ELF-1 (cell line): ENCODE data around the gene ADA.

Experiments
- DNase-seq: peaks from one replicate; pipeline ENCODE4 v3.0.0-alpha.2; 2016; ENCODE audit warnings: low read depth, low spot score

ADA gene

GRCh38 chr20:44624152-44624551, 27.3 kb downstream of the ADA start:
- DNase-seq: no peak

GRCh38 chr20:44622501-44623270, 28.8 kb downstream of the ADA start:
- no peak for DNase-seq

DNA sequence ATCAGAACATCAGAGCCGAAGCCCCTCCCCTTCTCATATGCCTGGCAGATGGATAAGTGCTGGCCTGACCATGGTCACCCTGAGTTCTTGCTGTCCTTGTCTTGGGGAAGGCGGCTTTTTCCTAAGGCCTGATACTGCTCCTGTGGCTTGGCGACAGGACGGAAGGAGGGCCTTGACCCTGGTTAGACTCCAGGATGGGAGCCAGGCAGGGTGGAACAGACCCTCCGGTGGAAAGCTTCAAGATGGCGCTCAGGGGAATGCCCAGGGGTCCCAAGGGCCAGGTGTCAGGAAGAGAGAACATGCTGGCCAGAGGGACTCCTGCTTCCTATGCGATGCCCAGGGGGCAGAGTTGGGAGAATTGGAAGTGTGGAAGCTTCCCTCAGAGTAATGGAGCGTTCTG, 29.6 kb downstream of the ADA start:
- DNase-seq: no peak

- no peak for DNase-seq
Measured at GRCh38 chr20:44621325-44621724, 30.2 kb downstream of the ADA start.

DNA sequence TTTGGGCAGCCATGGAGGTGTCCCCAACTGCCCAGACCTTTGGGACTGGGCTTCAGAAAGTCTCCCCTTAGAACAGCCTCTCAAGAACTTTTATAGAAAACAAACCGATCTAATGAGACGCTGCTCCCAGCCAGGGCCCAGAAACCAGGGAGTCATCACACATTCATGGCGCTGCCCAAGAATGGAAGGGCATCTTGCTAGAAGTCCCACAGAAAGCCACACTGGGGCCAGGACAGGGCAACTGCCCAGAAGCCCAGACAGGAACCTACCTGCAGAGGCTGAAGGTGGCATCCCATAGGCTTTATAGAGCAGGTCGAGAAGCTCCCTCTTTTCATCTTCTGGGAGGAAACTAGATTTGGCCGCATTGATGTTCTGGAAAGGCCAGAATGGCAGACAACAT, 31.5 kb downstream of the ADA start:
- no peak for DNase-seq

DNA sequence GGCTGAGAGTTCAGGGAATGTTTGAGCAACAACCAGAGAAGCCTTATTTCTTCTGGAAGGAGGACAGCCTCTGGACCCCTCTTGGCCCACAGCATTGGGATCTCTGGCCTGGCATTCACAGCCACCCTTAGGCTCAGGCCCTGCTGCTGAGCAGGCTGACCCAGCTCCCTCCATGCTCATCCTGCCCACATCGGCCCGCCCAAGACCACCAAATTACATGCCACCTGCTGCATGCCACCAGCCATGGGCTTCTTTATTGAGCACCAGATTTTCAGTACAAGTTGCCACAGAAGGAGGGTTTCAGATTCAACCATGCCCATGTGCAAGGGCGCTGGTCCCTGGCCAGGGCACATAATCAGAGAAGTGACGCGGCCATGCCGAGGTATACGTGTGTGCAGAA, 32.2 kb downstream of the ADA start:
- DNase-seq: no peak

GRCh38 chr20:44618318-44618731, 33.2 kb downstream of the ADA start:
- no peak for DNase-seq

DNA sequence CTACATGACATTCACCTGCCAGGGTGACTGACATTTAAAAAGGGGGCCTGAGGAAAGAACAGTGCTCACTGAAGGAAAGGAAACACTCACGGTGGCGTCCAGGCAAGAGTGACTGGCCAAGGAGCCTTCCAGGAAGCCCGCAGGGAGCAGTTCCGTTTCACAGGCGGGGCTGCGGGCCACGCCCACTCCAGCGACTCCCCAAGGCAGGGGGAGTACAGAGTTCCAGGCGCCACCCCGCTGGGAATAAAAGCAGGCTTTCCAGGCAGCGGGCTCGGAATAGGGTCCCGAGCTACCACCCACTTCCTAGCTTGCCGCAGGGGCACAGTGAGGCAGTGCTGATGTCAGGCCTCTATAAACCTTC, 34.9 kb downstream of the ADA start:
- peak; percentile 87 for DNase-seq

DNA sequence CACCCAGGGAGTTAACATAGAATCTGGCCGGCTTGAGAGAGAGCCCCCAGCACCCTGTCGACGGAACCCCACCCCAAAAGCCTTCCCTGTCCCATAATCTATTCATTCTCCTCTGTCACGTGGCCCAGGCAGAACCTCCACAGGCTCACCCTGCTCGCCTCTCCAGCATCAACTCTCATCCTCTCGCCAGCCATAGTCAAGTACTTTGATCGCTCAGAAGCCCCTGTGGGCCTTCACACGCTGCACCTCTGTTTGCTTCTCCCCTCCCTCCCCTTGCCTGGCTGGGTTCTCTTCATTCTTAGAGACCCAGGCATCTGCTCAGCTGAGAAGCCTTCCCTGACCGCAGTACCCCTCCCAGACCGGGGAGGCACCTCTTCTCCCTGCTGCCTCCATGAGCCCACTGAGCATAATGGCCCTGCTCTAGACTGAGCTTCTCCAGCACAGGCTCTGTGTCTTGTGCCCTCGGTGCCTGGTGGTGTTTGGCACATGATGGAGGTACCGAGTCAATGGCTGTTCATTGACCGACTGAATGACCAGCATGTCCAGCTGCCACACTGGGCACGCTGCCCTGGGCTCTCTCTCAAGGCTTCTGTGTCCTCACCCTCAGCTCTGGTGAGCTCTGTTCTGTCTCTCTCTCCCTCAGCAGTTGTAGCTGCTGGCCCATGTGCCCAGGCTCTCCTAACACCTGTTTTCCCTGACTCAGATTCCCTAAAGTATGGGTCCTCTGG, 35.5 kb downstream of the ADA start:
- peak; percentile 30 for DNase-seq

GRCh38 chr20:44615169-44615791, 36.2 kb downstream of the ADA start:
- peak; percentile 55 for DNase-seq

- no peak for DNase-seq
Measured at GRCh38 chr20:44614525-44614924, 37.0 kb downstream of the ADA start.

GRCh38 chr20:44613575-44613974, 37.9 kb downstream of the ADA start:
- DNase-seq: no peak

DNA sequence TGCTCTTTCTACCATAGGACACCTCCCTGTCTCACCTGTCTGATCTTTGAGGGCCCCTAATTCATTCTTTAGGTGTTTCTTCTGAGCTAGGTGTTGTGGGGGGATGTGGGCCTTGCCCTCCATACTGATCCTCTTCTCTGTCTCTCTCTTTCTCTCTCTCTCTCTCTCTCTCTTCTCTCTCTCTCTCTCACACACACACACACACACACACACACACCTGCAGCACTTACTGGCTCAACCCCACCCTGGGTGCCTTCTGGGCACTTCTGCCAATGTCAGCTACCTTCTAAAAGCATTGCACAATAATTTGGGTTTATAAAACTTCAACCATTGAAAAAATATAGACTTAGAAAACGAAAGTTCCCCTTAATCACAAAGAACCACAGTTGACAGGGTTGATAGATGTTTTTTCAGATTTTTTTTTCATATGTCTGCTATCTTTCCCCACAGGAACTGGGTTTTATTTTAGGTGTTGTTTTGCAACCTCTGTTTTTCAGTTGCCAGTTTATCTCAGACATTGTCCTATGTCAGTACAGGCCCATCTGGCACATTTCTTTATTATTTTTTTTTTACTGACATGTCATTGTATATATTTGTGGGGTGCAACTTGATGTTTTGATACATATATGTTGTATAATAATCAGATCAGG, 41.1 kb downstream of the ADA start:
- no peak for DNase-seq

GRCh38 chr20:44609516-44610312, 41.8 kb downstream of the ADA start:
- peak; percentile 95 for DNase-seq

- peak; percentile 76 for DNase-seq
Measured at GRCh38 chr20:44609006-44609515, 42.4 kb downstream of the ADA start.

DNA sequence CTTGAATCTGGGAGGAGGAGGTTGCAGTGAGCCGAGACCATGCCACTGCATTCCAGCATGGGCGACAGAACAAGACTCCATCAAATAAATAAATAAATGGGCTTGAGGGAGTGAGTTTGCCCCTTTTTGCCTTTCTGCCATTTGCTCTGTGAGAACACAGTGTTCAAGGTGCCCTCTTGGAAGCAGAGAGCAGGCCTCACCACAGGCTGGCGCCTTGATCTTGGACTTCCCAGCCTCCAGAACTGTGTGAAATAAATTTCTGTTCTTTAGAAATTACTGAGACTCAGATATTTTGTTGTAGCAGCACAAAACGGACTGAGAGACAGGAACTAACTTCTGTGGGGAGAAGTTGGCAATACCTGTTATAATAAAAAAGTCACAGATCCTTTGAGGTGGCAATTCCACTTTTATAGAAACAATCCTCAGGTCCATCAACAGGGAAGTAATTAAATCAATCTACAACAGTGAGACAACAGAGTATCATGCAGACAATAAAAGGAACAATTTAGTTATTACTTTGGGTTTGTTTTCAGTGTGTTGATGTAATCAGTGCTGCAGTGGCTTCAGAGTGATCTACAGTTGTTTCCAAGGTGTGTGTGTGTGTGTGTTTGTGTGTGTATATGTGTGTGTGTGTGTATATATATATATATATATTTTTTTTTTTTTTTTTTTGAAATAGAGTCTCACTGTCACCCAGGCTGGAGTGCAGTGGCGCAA, 44.6 kb downstream of the ADA start:
- no peak for DNase-seq

DNA sequence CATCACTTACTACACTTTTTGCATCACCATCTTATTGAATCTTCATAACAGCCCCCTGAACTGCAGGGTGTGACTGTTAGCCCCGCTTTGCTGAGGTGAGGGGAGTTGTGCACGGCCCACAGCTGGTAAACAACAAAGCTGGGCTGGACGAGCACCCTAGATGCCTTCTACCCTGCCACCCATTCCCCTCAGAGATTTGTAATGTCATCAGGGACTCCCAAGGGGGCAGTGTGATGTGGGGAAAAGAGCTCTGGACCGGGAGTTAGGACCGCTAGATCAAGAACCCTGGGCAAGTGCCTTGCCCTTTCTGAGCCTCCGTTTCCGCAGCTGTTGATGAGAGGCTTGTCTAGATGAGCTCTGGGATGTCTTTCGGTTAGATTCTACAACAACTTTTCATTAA, 48.2 kb downstream of the ADA start:
- no peak for DNase-seq

- DNase-seq: no peak
Measured at GRCh38 chr20:44601801-44602204, 49.7 kb downstream of the ADA start.

DNA sequence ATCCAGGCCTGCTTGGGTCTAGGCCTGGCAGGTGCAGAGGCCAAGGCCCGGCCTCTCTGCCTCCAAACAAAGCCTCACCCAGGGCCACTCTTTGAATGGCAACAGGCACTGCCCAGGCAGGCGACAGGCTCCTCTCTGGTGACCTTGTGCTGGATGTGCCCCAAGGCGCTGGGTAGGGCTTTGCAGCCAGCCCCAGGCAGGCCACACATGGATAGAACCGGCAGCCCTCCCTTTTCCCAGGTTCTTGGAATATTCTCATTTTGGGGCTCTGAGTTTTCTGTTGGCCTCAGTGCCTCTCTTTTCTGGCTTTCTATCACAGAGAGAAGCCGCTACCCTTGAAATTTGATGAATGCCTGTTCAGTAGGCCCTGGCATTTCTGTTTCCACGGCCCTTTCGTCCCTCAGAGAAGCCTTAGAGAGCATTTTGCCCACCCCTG, 50.2 kb downstream of the ADA start:
- no peak for DNase-seq

DNA sequence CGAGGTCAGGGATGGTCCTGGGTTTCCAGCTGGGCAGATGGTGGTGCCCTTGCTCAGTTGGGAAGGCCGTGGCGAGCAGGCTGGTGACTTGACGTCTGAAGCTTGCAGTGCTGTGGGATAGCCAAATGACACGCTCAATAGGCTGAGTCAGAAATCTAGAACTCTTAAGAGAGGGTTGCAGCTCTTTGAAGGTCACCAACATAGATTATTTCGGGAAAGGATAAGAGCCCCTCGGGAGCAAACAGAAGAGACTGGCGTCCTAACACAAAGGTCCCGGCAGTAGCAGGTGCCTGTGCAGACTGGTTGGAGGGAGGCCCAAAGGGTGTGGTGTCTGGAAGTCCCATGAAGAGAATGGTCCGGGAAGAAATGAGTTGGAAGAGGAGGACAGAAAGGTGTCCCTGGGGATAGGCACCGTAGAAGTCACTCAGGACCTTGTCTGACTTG, 50.7 kb downstream of the ADA start:
- DNase-seq: no peak
